GM19324 (cell line): ENCODE results near the gene EPDR1.

Experiments
- ATAC-seq: cut with Tn5 transposase; IDR thresholded peaks from one replicate; pipeline ENCODE4 v1.9.1; 2021; ENCODE audit warnings: mild to moderate bottlenecking, moderate library complexity; ENCODE audit not compliant: unreplicated experiment, low FRiP score

Gene EPDR1

GRCh38 chr7:37973915-37974314, 53.5 kb downstream of the EPDR1 start:
- no peak for ATAC-seq

GRCh38 chr7:37974711-37975110, 54.3 kb downstream of the EPDR1 start:
- ATAC-seq = no peak

GRCh38 chr7:37977243-37977642, 56.8 kb downstream of the EPDR1 start:
- no peak for ATAC-seq

- no peak for ATAC-seq
Measured at GRCh38 chr7:37981664-37982063, 61.2 kb downstream of the EPDR1 start.

GRCh38 chr7:37982423-37982822, 62.0 kb downstream of the EPDR1 start:
- ATAC-seq = no peak

- no peak for ATAC-seq
Measured at GRCh38 chr7:37984750-37985390, 64.4 kb downstream of the EPDR1 start.

- ATAC-seq = no peak
Measured at GRCh38 chr7:37986908-37987330, 66.5 kb downstream of the EPDR1 start.

GRCh38 chr7:37987732-37988131, 67.3 kb downstream of the EPDR1 start:
- ATAC-seq = no peak

- ATAC-seq = no peak
Measured at GRCh38 chr7:37988721-37989650, 68.5 kb downstream of the EPDR1 start.

GRCh38 chr7:37990337-37990736, 69.9 kb downstream of the EPDR1 start:
- no peak for ATAC-seq

GRCh38 chr7:37993060-37993501, 72.6 kb downstream of the EPDR1 start:
- no peak for ATAC-seq

- ATAC-seq = no peak
Measured at GRCh38 chr7:37999673-38000072, 79.2 kb downstream of the EPDR1 start.

- ATAC-seq = no peak
Measured at GRCh38 chr7:38000272-38000671, 79.8 kb downstream of the EPDR1 start.
